Glomerular visceral epithelial cell (primary cell): ENCODE measurements around the gene RNF150.
A peak's percentile ranks its signal among the peaks of the same experiment; 100 is the strongest.

Experiments used
- DNase-seq: peaks from one replicate; pipeline ENCODE4 v3.0.0-alpha.2; 2016; ENCODE audit errors: extremely low spot score

The RNF150 gene

GRCh38 chr4:140865253-140866217 is 267.7 kb downstream of the RNF150 start:
- no peak for DNase-seq

- DNase-seq = no peak
Observed at GRCh38 chr4:140863197-140863596, 270.1 kb downstream of the RNF150 start.

GRCh38 chr4:140862177-140862442 is 271.2 kb downstream of the RNF150 start:
- DNase-seq = no peak

- DNase-seq = peak; percentile 80
Observed at GRCh38 chr4:140861359-140862176, 271.7 kb downstream of the RNF150 start.

GRCh38 chr4:140858897-140859296 is 274.4 kb downstream of the RNF150 start:
- DNase-seq = no peak

GRCh38 chr4:140857111-140857510 is 276.2 kb downstream of the RNF150 start:
- DNase-seq = no peak

GRCh38 chr4:140856621-140857062 is 276.6 kb downstream of the RNF150 start:
- DNase-seq = no peak

- DNase-seq = no peak
Observed at GRCh38 chr4:140854168-140854567, 279.1 kb downstream of the RNF150 start.

GRCh38 chr4:140851804-140852203 is 281.5 kb downstream of the RNF150 start:
- no peak for DNase-seq

- peak; percentile 65 for DNase-seq
Observed at GRCh38 chr4:140851032-140851636, 282.1 kb downstream of the RNF150 start.

GRCh38 chr4:140849526-140849925 is 283.7 kb downstream of the RNF150 start:
- no peak for DNase-seq

- DNase-seq = no peak
Observed at GRCh38 chr4:140846736-140847135, 286.5 kb downstream of the RNF150 start.

- no peak for DNase-seq
Observed at GRCh38 chr4:140844061-140844460, 289.2 kb downstream of the RNF150 start.

- no peak for DNase-seq
Observed at GRCh38 chr4:140841186-140841585, 292.1 kb downstream of the RNF150 start.

GRCh38 chr4:140839888-140840790 is 293.1 kb downstream of the RNF150 start:
- DNase-seq = no peak

GRCh38 chr4:140839406-140839805 is 293.9 kb downstream of the RNF150 start:
- no peak for DNase-seq

- DNase-seq = no peak
Observed at GRCh38 chr4:140837736-140838135, 295.5 kb downstream of the RNF150 start.

GRCh38 chr4:140834839-140835495 is 298.3 kb downstream of the RNF150 start:
- DNase-seq = no peak

- DNase-seq = no peak
Observed at GRCh38 chr4:140833280-140833679, 300.0 kb downstream of the RNF150 start.

GRCh38 chr4:140829825-140830224 is 303.4 kb downstream of the RNF150 start:
- DNase-seq = no peak

GRCh38 chr4:140826701-140827027 is 306.6 kb downstream of the RNF150 start:
- DNase-seq = no peak
